Measurements from ENCODE around the gene ZNF593OS. TPM values are rescaled to one million over a fixed set of nuclear protein-coding genes. Genes with fewer than 3 reads are reported as not detected.

ZNF593OS gene
- total RNA-seq, 2 experiments from 2014 or later: not detected

GRCh38 chr1:26138974-26139558 is 32.6 kb downstream of the ZNF593OS start:
- no peaks in the 10 kb centered on the region for H3K36me3 ChIP-seq (ENCODE audit: insufficient read depth, low read length)
- Mint-ChIP-seq H3K27me3 (no peaks in the 10 kb centered on the region), H3K27ac (peak overlapping the region; percentile 57), H3K4me1 (ENCODE audit: low read depth) (peaks cover 14% of the 10 kb centered on the region), H3K9me3 (no peaks in the 10 kb centered on the region), H3K4me3 (peak overlapping the region; percentile 43), H3K36me3 (ENCODE audit: low read depth) (no peaks in the 10 kb centered on the region)
- intact Hi-C loops (cut with DNase I, micrococcal nuclease): no loop called here
- POLR2A ChIA-PET: interaction anchor here (0.7 to 2.4 kb wide), 5 partner anchors 11 to 333 kb away, joined by 3 to 22 read pairs (median 6); partner anchors contain the start of genes CEP85, HMGN2 and PDIK1L
- no peaks in the 10 kb centered on the region for H3K9me3 ChIP-seq (ENCODE audit: control insufficient read depth in 1 of 2, insufficient read depth in 1 of 2, low read length in 2 of 2)
- CTCF ChIA-PET: interaction anchor here (0.9 to 2.5 kb wide), 4 partner anchors 12 to 103 kb away, joined by 3 to 10 read pairs (median 4); no protein-coding TSS in a partner anchor
- peaks cover 3% of the 10 kb centered on the region for H3K4me1 ChIP-seq (ENCODE audit: insufficient read depth, low read length)
- no peaks in the 10 kb centered on the region for H3K27me3 ChIP-seq (ENCODE audit: control insufficient read depth in 1 of 2, insufficient read depth in 2 of 2, low read length in 2 of 2)
- TF ChIP-seq CTCF (IDR thresholded peaks at IDR 0.05): no peak
- no peak overlapping the region for H3K4me3 ChIP-seq (ENCODE audit: low read length)
- DNase-seq (peak in 1 of 14 experiments; percentile 20), ATAC-seq (ENCODE audit: poor library complexity) (peak; percentile 56)
- H3K27ac ChIP-seq (ENCODE audit: low read depth in 1 of 2, low read length in 2 of 2): no peak overlapping the region

GRCh38 chr1:26134466-26134865 is 37.2 kb downstream of the ZNF593OS start:
- H3K9me3 ChIP-seq (ENCODE audit: control insufficient read depth in 1 of 2, insufficient read depth in 1 of 2, low read length in 2 of 2): no peaks in the 10 kb centered on the region
- H3K4me3 Mint-ChIP-seq: no peak overlapping the region
- no peaks in the 10 kb centered on the region for H3K27me3 ChIP-seq (ENCODE audit: control insufficient read depth in 1 of 2, insufficient read depth in 2 of 2, low read length in 2 of 2)
- no peaks in the 10 kb centered on the region for H3K27me3 Mint-ChIP-seq
- no peak overlapping the region for H3K4me3 ChIP-seq (ENCODE audit: low read length)
- H3K36me3 ChIP-seq (ENCODE audit: insufficient read depth, low read length): no peaks in the 10 kb centered on the region
- H3K4me1 Mint-ChIP-seq (ENCODE audit: low read depth): peaks cover 9% of the 10 kb centered on the region
- H3K9me3 Mint-ChIP-seq: no peaks in the 10 kb centered on the region
- ChIA-PET POLR2A (no interaction called here), CTCF (no interaction called here)
- no peak overlapping the region for H3K27ac Mint-ChIP-seq
- H3K4me1 ChIP-seq (ENCODE audit: insufficient read depth, low read length): peaks cover 3% of the 10 kb centered on the region
- H3K27ac ChIP-seq (ENCODE audit: low read depth in 1 of 2, low read length in 2 of 2): no peak overlapping the region
- TF ChIP-seq CTCF (IDR thresholded peaks at IDR 0.05): no peak
- ATAC-seq (ENCODE audit: poor library complexity): no peak
- intact Hi-C loops (cut with DNase I, micrococcal nuclease): no loop called here
- DNase-seq: no peak
- H3K36me3 Mint-ChIP-seq (ENCODE audit: low read depth): no peaks in the 10 kb centered on the region

GRCh38 chr1:26132834-26133167 is 38.8 kb downstream of the ZNF593OS start:
- no peaks in the 10 kb centered on the region for H3K36me3 ChIP-seq (ENCODE audit: insufficient read depth, low read length)
- ChIA-PET CTCF (no interaction called here), POLR2A (no interaction called here)

More at GRCh38 chr1:26132834-26133167, 38.8 kb downstream of the ZNF593OS start:
- peaks cover 11% of the 10 kb centered on the region for H3K4me1 Mint-ChIP-seq (ENCODE audit: low read depth)
- Histone ChIP-seq H3K4me3 (ENCODE audit: low read length) (no peak overlapping the region), H3K27ac (ENCODE audit: low read depth in 1 of 2, low read length in 2 of 2) (no peak overlapping the region), H3K27me3 (ENCODE audit: control insufficient read depth in 1 of 2, insufficient read depth in 2 of 2, low read length in 2 of 2) (no peaks in the 10 kb centered on the region), H3K9me3 (ENCODE audit: control insufficient read depth in 1 of 2, insufficient read depth in 1 of 2, low read length in 2 of 2) (no peaks in the 10 kb centered on the region), H3K4me1 (ENCODE audit: insufficient read depth, low read length) (peaks cover 4% of the 10 kb centered on the region)
- no peaks in the 10 kb centered on the region for H3K27me3 Mint-ChIP-seq
- no peaks in the 10 kb centered on the region for H3K36me3 Mint-ChIP-seq (ENCODE audit: low read depth)
- no peak overlapping the region for H3K27ac Mint-ChIP-seq
- intact Hi-C loops (cut with DNase I, micrococcal nuclease): no loop called here
- no peak for TF ChIP-seq CTCF (IDR thresholded peaks at IDR 0.05)
- no peak for ATAC-seq (ENCODE audit: poor library complexity)
- H3K4me3 Mint-ChIP-seq: no peak overlapping the region
- H3K9me3 Mint-ChIP-seq: no peaks in the 10 kb centered on the region
- no peak for DNase-seq
